Globus pallidus (tissue), 1 donor: ENCODE results near the gene SRRD.

Experiments used
- DNase-seq: peaks from one replicate; pipeline ENCODE4 v3.0.0-alpha.2; 2015; ENCODE audit warnings: low spot score

SRRD gene

GRCh38 chr22:26453216-26453615, 30.5 kb upstream of the SRRD start:
- no peak for DNase-seq

- no peak for DNase-seq
Measured at GRCh38 chr22:26453812-26454500, 29.7 kb upstream of the SRRD start.

DNA sequence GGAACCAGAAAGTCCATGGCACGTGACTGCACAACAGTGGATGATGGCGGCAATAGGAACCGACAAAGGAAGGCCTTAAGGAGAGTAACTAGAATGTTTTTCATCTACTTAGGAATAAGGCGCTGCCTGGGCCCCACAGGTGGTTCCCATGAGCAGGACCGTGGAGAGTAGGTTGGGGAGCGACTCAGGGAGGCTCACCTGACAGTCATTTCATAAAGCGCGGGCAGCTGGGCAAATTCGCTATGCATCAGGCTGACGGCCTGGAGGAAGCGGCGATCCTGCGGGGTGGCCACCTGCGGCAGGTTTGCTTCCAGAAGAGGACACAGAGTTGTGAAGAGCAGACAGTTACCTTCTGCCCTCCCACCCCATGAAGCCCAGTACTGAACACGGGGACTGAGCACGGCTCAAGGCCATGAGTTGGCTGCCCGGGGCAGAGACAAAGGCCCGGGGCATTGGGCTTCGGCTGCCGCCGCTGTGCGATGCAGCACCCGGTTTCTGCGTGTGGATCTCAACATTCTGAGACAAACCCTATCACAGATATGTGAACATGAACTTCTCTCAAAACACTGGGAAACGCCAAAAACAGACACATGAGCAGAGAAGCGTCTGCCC, 25.9 kb upstream of the SRRD start:
- DNase-seq, result no peak

DNA sequence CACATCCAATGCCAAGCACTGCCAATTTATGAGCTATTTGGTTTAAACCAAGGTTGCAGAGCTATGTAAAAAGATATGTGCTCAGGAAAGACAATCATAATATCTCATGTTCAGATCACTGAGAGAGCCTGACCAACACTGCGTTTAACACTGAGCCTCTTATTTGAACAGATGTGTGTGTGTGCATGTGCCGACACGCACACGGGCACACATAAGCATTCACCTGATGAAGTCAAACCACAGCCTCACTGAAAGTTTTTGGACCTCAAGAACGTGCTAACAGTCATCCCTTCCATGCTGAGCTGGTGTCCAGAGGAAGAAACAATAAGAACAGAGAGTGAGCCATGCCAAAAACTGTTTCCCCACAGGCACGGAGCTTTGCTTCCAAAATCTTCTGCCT, 23.5 kb upstream of the SRRD start:
- no peak for DNase-seq

DNA sequence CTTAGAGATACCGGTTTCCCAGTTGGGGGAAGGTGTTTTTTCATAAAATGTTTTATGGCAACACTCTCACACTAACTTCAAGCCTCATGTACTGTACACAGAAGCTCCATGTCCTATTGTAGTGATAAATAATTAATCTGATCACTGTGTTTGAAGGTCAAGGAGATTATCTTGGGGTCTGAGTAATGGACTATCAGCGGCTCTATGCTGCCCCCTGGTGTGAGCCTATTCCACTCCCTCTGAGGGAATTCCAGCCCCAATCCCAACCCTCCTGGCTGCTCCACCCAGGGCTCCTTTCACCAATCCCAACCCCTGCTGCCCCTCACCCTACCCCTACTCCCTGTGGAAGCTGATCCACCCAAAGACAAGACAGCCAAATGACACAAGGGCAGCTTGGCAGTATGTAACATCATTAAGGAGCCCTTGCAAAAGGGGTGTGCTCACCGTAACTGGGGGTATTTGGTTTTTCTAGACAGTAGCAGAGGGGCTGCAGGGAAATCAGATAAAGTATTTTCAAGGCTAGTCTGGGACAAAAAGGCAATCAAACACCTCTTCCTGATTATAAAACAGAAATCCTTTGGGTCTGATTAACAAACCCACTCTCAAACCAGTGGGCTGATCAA, 22.4 kb upstream of the SRRD start:
- DNase-seq, result peak; percentile 16

- no peak for DNase-seq
Measured at GRCh38 chr22:26462051-26462450, 21.6 kb upstream of the SRRD start.

GRCh38 chr22:26462641-26463040, 21.0 kb upstream of the SRRD start:
- no peak for DNase-seq

DNA sequence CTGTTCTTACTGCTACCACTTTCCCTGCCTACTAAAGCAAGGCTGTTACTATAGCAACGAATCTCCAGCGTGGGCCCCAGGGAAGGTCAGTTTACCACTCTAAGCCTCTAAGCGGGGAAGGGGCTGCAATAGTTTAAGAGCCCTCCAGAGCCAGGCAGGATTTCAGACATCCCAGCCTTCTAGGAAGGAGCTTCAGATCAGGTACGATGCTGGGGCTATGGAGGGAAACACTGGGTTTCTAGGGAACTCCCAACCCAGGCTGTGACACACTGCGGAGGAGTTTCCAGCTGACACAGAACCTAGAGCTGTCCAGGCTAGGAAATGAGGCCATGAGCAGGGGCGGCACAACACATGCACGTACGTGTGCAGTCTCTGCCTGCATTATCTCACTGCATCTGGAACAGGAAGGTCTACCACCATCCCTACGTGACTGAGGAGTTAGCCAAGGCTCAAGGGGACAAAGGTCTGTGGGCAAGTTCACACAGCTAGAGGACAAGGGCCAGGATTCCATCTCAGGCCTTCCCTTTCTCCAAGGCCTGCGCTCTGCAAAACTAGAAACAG, 20.5 kb upstream of the SRRD start:
- DNase-seq, result no peak

DNA sequence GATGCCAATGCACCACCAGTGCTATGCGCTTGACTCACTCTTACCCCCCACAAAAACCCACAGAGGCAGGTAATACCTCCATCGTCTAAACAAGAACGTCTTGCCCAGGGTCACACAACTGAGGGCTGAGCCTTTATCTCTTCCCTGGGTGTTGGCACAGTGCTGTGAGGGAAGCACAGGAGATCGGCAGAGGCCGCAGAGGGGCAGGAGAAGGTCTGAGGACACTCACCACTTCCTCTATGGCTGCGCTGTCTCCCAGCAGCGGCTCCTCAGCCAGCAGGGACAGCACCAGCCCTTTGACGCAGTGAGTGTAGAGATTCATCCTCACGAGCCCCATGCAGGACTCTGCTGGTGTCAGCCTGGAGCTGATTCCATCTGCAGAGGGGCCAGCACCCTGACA, 20.0 kb upstream of the SRRD start:
- no peak for DNase-seq

- no peak for DNase-seq
Measured at GRCh38 chr22:26464312-26464711, 19.4 kb upstream of the SRRD start.

DNA sequence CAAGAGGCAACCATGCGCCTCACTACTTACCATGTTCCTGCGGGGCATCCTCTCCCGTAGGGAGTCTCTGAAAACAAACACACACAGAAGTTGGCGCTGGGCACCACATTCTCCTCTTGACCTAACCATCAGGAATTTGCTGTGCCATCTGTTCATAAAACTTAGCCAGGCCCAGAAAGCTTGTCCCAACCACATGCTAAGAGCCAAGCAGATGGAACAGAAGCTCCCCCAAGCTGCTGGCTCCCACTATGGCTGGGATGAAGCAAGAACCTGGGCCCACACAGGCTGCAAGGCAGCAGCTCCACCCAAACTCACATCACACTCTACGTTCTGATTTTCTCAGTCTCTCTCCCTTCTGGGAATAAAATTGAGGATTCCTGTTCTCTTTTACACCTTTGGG, 17.5 kb upstream of the SRRD start:
- DNase-seq, result no peak

DNA sequence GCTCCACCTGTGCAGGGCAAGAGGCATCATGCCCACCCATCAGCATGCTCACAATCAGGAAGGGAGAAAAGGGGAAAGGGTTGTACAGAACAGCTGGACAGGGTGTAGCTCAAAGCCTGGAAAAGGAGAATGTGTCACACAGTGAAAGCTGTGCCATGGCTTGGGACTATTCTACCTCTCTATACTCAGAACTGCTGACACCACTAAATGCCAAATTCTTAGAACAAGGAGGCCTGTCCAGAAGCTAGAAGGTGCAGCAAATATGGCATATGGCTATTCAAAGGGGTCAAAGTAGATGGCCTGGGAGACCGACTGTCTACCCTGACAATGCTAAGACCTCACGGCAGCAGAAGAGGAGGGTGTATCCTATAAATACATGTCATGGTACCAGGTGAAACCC, 12.9 kb upstream of the SRRD start:
- no peak for DNase-seq

- no peak for DNase-seq
Measured at GRCh38 chr22:26471522-26471921, 12.2 kb upstream of the SRRD start.

GRCh38 chr22:26474682-26475081, 9.0 kb upstream of the SRRD start:
- no peak for DNase-seq

GRCh38 chr22:26476705-26477340, 6.9 kb upstream of the SRRD start:
- no peak for DNase-seq

DNA sequence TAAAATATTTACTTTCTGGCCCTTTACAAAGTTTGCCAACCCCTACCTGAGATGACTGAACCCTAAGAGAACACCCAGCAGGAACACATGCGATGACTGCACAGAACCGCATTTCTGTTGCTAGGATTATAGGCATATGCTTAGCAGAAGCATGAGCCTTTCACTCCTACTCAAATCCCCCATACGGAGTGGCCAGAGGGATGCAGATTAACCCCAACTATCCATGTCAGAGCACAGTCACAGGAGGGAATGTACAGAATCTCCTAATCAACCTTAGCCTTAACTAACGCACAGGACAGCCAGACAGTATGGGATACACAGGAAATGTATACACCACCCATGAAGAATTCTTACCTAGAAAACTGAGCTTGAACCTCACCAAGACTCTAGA, 6.3 kb upstream of the SRRD start:
- DNase-seq, result no peak

DNA sequence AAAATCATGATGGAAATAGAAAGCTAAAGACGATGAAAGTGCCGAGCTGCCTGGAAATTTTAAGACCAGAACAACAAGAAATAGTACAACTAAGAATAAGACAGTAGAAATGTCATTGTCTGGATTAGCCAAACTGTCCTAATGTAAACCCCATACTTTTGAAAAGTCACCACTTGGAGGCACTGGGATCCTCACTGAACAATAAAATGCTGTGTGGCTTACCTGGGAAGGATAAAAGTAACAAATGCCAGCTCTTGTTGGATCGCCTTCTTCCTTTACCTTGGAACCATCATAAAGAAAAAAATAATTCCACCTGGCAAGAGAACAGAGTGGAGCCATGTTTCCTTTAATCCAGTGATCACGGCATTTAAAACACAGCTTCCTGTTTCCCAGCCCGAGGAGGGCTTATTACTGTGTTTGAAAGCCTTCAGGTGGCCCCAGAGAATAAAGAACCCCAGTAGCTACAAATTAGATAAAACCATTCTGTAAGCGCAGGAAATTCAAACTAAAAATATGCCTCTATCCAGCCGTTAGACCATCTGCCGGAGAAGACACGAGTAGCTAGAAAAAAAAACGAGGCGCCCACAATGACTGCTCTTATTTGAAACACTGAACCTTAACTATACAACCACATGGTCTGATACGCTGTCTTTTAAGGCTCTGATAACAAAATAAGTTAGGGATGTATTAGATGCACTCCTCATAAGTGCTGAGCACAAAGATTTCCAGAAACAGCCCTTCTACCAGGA, 4.5 kb upstream of the SRRD start:
- DNase-seq, result peak; percentile 12

GRCh38 chr22:26479792-26480610, 3.7 kb upstream of the SRRD start:
- no peak for DNase-seq

- DNase-seq, result no peak
Measured at GRCh38 chr22:26480611-26480932, 3.1 kb upstream of the SRRD start.

- DNase-seq, result no peak
Measured at GRCh38 chr22:26481112-26481693, 2.5 kb upstream of the SRRD start.

DNA sequence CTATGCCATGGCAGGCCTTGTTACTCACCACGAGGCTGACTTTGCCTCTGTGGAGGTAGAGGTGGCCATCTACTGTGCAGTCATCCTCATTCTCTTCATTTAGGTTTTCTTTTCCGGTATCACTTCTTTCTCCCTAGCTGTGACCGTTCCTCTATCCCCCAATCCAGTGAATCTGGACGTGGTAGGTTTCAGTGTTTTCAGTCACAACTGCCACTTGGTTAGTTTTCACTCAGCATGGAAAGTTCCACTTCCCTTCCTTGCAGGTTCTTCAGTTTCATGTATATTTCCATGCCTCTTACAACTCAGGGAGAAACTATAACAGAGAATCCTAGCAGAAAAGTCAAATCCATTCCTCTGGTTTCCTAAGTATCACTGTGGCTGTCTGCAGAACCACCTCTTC, 2.0 kb upstream of the SRRD start:
- DNase-seq, result peak; percentile 8
